Activated naive CD8-positive, alpha-beta T cell treated with anti-CD3 and anti-CD28 coated beads for 36 hours (primary cell): ENCODE data around the gene CCDC12. TPM values are rescaled to one million over a fixed set of nuclear protein-coding genes. Genes with fewer than 3 reads are reported as not detected.
A peak's percentile ranks its signal among the peaks of the same experiment; 100 is the strongest.
"Not testable (repeated sequence)": the region's sequence is repeated elsewhere in the genome, so short reads cannot be mapped to it uniquely, and the experiment has no call there.

ENCODE experiments used
- DNase-seq: peaks from one replicate; pipeline ENCODE4 v3.0.0; 2021
- H3K27ac Mint-ChIP-seq: one replicate; pipeline ENCODE4 v1.8.0; 2022; ENCODE audit warnings: mild to moderate bottlenecking, moderate library complexity, mixed read lengths
- H3K27me3 Mint-ChIP-seq: one replicate; pipeline ENCODE4 v1.8.0; 2022; ENCODE audit warnings: mild to moderate bottlenecking, mixed read lengths
- H3K36me3 Mint-ChIP-seq: one replicate; pipeline ENCODE4 v1.8.0; 2021; ENCODE audit warnings: mild to moderate bottlenecking, mixed read lengths
- H3K4me1 Mint-ChIP-seq: one replicate; pipeline ENCODE4 v1.8.0; 2021; ENCODE audit warnings: mixed read lengths
- H3K4me3 Mint-ChIP-seq: one replicate; pipeline ENCODE4 v1.8.0; 2022; ENCODE audit warnings: mild to moderate bottlenecking, moderate library complexity, mixed read lengths
- H3K9me3 Mint-ChIP-seq: one replicate; pipeline ENCODE4 v1.8.0; 2022; ENCODE audit warnings: mixed read lengths
- total RNA-seq, 2 experiments: library from RNA; stranded (reverse); gene quantifications; one replicate each; pipeline ENCODE4 v1.2.3, GENCODE V29; 2021

CCDC12 gene
- total RNA-seq, 2 experiments from 2014 or later, result 48.8 to 55.4 TPM

DNA sequence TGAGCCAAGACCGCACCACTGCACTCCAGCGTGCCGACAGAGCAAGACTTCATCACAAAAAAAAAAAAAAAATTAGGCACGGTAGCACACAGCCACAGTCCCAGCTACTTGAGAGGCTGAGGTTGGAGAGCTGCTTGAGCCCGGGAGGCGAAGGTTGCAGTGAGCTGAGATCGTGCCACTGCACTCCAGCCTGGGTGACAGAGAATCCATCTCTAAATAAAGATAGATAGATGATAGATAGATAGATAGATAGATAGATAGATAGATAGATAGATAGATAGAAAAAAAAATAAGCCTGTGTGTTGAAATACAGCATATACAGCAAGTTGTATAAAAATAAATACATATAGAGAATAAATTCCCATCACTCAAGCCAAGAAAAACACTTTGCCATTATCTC is 61.7 kb downstream of the CCDC12 start:
- Mint-ChIP-seq H3K4me1 (peaks cover 21% of the 10 kb centered on the region), H3K27ac (no peak overlapping the region), H3K36me3 (peaks cover 41% of the 10 kb centered on the region), H3K9me3 (peaks cover 8% of the 10 kb centered on the region), H3K27me3 (no peaks in the 10 kb centered on the region), H3K4me3 (no peak overlapping the region)
- no peak for DNase-seq

DNA sequence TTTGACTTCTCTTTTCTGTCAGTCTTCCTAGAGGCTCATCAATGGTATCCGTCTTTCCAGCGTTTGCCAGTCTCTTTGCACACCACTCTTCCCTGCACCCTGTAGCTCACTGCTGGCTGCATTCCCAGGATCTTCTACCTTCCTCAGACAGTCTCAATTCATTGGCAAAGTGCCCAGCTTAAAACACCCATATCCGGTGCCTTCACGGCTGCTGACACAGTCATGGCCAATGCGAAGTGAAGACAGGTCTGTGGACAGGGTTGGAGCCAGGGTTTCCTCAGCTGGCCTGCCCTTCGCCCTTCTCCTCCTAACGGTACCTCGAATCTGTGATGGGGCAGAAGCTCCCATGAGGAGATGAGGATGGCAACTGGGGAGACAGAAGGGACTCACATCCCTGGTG is 62.9 kb downstream of the CCDC12 start:
- H3K9me3 Mint-ChIP-seq, result peaks cover 6% of the 10 kb centered on the region
- H3K4me1 Mint-ChIP-seq, result peaks cover 25% of the 10 kb centered on the region
- no peak for DNase-seq
- peaks cover 31% of the 10 kb centered on the region for H3K36me3 Mint-ChIP-seq
- H3K27ac Mint-ChIP-seq, result peak overlapping the region; percentile 1
- no peak overlapping the region for H3K4me3 Mint-ChIP-seq
- no peaks in the 10 kb centered on the region for H3K27me3 Mint-ChIP-seq

- Mint-ChIP-seq H3K27ac (no peak overlapping the region), H3K4me3 (no peak overlapping the region), H3K4me1 (peaks cover 25% of the 10 kb centered on the region), H3K9me3 (peaks cover 2% of the 10 kb centered on the region), H3K36me3 (peaks cover 25% of the 10 kb centered on the region), H3K27me3 (no peaks in the 10 kb centered on the region)
- DNase-seq, result no peak
Measured at GRCh38 chr3:46912986-46913385, 63.6 kb downstream of the CCDC12 start.

DNA sequence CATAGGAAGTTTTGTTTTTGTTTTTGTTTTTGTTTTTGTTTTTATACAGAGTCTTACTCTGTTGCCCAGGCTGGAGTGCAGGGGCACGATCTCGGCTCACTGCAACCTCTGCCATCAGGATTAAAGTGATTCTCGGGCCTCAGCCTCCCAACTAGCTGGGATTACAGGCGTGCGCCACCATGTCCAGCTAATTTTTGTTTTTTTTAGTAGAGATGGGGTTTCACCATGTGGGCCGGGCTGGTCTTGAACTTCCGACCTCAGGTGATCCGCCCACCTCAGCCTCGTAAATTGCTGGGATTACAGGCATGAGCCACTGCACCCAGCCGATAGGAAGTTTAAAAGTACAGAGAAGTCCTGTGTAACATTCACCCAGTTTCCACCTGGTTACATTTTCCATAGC is 65.6 kb downstream of the CCDC12 start:
- H3K9me3 Mint-ChIP-seq, H3K27me3 Mint-ChIP-seq, H3K27ac Mint-ChIP-seq, H3K36me3 Mint-ChIP-seq, H3K4me3 Mint-ChIP-seq, DNase-seq: not testable (repeated sequence)
- H3K4me1 Mint-ChIP-seq, result peaks cover 16% of the 10 kb centered on the region

GRCh38 chr3:46910166-46910760 is 66.3 kb downstream of the CCDC12 start:
- H3K4me3 Mint-ChIP-seq, result no peak overlapping the region
- no peaks in the 10 kb centered on the region for H3K9me3 Mint-ChIP-seq
- peaks cover 10% of the 10 kb centered on the region for H3K4me1 Mint-ChIP-seq
- no peak overlapping the region for H3K27ac Mint-ChIP-seq
- no peaks in the 10 kb centered on the region for H3K27me3 Mint-ChIP-seq
- no peak for DNase-seq
- peaks cover 4% of the 10 kb centered on the region for H3K36me3 Mint-ChIP-seq

DNA sequence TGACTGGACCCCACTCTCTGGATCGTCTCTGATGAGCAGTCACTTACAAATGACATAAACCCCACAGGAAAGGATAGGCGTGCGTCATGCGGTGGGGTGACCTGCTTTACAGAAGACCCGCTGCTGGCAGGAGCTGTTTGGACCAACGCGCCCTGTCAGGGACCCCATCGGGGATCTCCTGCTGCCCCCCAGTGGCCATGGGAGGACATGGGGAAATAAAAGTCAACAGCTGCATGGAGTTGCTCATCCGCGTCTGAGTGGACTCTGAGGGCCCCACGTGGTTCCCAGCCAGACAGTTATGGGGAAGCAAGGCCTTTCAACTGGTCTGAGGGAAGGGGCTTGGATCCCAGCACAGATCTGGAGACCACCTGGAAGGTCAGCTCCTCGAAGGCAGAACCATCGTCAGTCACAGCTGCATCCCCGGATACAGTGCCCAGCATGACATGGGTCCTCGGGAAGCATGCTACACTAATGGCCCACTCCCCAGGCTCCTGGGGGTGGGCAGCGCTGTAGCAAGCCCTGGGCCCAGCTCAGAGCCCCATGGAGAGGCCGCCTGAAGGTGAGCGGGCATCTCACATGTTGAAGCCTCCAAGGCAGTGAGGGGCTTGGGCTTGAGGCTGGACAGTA is 66.9 kb downstream of the CCDC12 start:
- Mint-ChIP-seq H3K4me3 (no peak overlapping the region), H3K36me3 (peaks cover 2% of the 10 kb centered on the region), H3K9me3 (no peaks in the 10 kb centered on the region), H3K4me1 (peaks cover 8% of the 10 kb centered on the region), H3K27me3 (no peaks in the 10 kb centered on the region), H3K27ac (peak overlapping the region; percentile 14)
- DNase-seq, result peak; percentile 83

DNA sequence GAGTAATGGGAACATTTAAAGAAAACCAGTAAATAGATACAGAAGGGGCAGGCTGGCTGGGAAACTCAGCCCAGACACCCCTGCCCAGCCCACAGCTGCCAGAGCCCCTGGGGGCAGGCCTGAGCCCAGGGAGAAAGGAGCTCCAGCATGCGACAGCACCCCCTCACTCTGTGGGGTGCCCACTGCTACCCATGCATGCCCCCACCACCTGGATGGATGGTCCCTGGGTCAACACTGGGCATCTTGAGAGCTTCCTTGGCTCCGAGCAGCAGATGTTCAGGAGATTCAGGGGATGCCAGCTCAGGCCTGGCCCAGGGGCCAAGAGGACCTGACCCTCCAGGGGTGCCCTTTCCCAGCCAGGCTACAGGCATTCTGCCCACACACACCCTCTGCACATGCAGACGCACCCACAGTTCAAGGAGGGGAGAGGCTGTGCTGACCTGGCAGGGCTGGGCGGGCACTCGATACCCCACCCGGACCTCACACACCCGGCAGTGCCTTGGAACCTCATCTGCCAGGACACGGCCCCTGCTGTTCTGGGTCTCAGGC is 67.5 kb downstream of the CCDC12 start:
- H3K27me3 Mint-ChIP-seq, result no peaks in the 10 kb centered on the region
- peaks cover 2% of the 10 kb centered on the region for H3K36me3 Mint-ChIP-seq
- peaks cover 8% of the 10 kb centered on the region for H3K4me1 Mint-ChIP-seq
- H3K4me3 Mint-ChIP-seq, result no peak overlapping the region
- no peaks in the 10 kb centered on the region for H3K9me3 Mint-ChIP-seq
- no peak overlapping the region for H3K27ac Mint-ChIP-seq
- DNase-seq, result no peak

- Mint-ChIP-seq H3K27me3 (no peaks in the 10 kb centered on the region), H3K27ac (no peak overlapping the region), H3K4me1 (peaks cover 6% of the 10 kb centered on the region), H3K36me3 (peaks cover 2% of the 10 kb centered on the region), H3K9me3 (no peaks in the 10 kb centered on the region), H3K4me3 (no peak overlapping the region)
- DNase-seq, result no peak
Measured at GRCh38 chr3:46908294-46908985, 68.1 kb downstream of the CCDC12 start.

DNA sequence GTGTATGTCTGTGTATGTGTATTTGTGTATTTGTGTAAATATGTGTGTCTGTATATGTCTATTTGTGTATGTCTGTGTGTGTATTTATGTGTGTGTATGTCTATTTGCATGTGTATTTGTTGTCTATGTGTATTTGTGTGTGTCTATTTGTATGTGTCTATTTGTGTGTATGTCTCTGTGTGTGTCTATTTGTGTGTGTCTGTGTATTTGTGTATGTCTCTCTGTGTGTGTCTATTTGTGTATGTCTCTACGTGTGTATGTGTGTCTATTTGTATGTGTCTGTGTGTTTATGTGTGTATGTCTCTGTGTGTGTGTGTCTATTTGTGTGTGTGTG is 68.6 kb downstream of the CCDC12 start:
- Mint-ChIP-seq H3K27me3 (no peaks in the 10 kb centered on the region), H3K4me3 (no peak overlapping the region), H3K9me3 (no peaks in the 10 kb centered on the region), H3K36me3 (peaks cover 2% of the 10 kb centered on the region), H3K27ac (no peak overlapping the region), H3K4me1 (peaks cover 4% of the 10 kb centered on the region)
- no peak for DNase-seq

GRCh38 chr3:46907271-46907670 is 69.3 kb downstream of the CCDC12 start:
- H3K9me3 Mint-ChIP-seq, result no peaks in the 10 kb centered on the region
- H3K4me1 Mint-ChIP-seq, result peaks cover 4% of the 10 kb centered on the region
- H3K27me3 Mint-ChIP-seq, result no peaks in the 10 kb centered on the region
- H3K27ac Mint-ChIP-seq, result no peak overlapping the region
- DNase-seq, result no peak
- H3K36me3 Mint-ChIP-seq, result peaks cover under 1% of the 10 kb centered on the region
- no peak overlapping the region for H3K4me3 Mint-ChIP-seq

DNA sequence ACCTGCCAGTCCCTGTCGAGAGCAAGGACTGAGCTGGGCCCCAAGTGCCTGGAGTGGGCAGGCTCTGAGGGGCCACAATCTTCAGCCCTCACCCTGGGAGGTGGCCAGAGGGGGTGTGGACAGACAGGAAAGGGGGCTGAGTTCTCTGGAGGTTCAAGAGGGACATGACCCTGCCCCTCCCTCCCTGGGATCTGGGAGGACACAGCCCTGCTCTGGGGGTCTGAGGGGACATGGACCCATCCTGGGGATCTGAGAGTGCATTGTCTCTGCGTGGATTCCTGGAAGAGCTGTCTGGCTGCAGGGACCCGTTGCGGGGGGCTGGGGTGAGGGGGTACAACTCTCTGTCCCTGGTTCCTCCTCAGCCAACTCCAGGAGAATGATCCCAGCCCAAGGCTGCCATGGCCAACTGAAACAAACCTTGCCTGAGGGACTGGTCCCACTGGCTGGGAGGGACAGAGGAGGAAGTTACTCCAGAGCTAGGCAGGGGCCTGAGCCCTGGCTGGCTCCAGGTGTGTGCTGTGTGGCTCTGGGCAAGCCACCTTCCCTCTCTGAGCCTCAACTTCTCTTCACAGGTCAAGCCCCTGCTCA is 70.0 kb downstream of the CCDC12 start:
- H3K36me3 Mint-ChIP-seq, result no peaks in the 10 kb centered on the region
- H3K4me3 Mint-ChIP-seq, result no peak overlapping the region
- no peak for DNase-seq
- H3K9me3 Mint-ChIP-seq, result no peaks in the 10 kb centered on the region
- H3K27me3 Mint-ChIP-seq, result no peaks in the 10 kb centered on the region
- H3K27ac Mint-ChIP-seq, result no peak overlapping the region
- peaks cover 4% of the 10 kb centered on the region for H3K4me1 Mint-ChIP-seq

- H3K9me3 Mint-ChIP-seq, result no peaks in the 10 kb centered on the region
- no peak overlapping the region for H3K27ac Mint-ChIP-seq
- H3K36me3 Mint-ChIP-seq, result no peaks in the 10 kb centered on the region
Measured at GRCh38 chr3:46905661-46906451, 70.7 kb downstream of the CCDC12 start.

GRCh38 chr3:46905213-46905560 is 71.4 kb downstream of the CCDC12 start:
- DNase-seq, result no peak
- Mint-ChIP-seq H3K27me3 (no peaks in the 10 kb centered on the region), H3K36me3 (no peaks in the 10 kb centered on the region), H3K9me3 (no peaks in the 10 kb centered on the region), H3K4me1 (peaks cover 4% of the 10 kb centered on the region), H3K27ac (no peak overlapping the region), H3K4me3 (no peak overlapping the region)

More at GRCh38 chr3:46905661-46906451, 70.7 kb downstream of the CCDC12 start:
- Mint-ChIP-seq H3K4me1 (peaks cover 4% of the 10 kb centered on the region), H3K4me3 (no peak overlapping the region), H3K27me3 (no peaks in the 10 kb centered on the region)
- no peak for DNase-seq

DNA sequence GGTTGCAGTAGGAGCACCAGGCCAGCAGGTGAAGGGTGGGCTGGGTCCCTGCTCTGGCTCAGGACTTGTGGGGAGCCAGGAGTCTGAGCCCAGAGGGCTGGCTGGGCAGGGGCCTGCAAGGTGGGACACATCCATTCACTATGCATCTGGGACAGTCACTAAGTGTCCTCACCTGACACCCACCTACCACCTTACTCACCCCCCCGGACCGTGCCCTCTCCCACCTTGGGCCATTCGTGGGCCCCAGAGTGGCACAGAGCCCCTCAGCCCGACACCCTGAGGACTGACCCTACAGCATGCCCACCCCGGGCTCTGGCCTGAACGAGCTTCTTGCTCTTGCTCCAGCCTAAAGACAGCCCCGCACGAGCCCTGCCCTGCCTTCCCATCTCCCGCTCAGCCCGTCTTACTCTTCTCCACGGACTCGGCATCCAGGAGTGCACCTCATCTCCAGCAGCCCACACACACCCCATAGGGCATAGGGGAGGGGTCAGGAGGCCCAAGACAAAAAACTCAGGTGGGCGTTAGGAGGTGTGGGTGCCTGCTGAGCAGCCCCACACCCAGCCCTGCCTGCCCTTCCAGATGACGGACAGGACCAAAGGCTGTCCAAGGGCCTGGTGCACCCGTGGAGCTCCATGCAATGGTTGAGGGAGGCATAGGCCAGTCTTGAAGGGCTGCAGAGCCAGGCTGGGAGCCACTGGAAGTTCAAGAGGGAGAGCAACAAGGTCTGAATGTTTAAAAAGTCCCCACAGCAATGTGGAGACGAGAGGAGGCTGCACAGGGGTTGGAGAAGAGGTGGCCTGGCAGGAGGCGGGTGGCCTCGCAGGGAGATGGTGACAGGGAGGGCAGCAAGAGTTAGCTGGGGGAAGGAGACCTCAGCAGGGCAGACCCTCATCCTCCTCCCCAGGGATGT is 72.0 kb downstream of the CCDC12 start:
- H3K9me3 Mint-ChIP-seq, result no peaks in the 10 kb centered on the region

More for the DNA sequence above, 72.0 kb downstream of the CCDC12 start:
- H3K27ac Mint-ChIP-seq, result no peak overlapping the region
- H3K36me3 Mint-ChIP-seq, result no peaks in the 10 kb centered on the region
- no peak overlapping the region for H3K4me3 Mint-ChIP-seq
- no peaks in the 10 kb centered on the region for H3K27me3 Mint-ChIP-seq
- peaks cover 4% of the 10 kb centered on the region for H3K4me1 Mint-ChIP-seq
- no peak for DNase-seq
